ENCODE measurements around the gene FGF1.
"Not testable (repeated sequence)": the region's sequence is repeated elsewhere in the genome, so short reads cannot be mapped to it uniquely, and the experiment has no call there.

The FGF1 gene

DNA sequence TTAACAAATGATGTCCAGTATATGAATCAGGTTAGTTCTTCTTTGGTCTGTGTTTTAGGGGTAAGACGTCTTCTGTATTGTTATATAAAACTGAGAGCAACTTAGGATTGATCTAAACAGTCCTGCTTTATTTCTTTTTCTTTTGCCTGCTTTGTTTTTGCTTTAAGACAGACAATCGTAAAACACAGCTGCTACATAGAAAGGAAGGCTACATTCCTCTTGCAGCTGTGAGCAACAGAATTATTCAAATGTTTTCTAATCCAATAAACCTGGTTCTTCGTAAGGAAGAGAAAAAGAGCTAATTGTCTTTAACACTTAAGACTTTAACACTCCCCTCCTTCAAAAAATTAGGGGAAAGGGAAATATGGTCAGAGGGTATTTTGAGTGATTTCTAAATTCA, 14.6 kb downstream of the FGF1 start:
- no peak for DNase-seq

DNA sequence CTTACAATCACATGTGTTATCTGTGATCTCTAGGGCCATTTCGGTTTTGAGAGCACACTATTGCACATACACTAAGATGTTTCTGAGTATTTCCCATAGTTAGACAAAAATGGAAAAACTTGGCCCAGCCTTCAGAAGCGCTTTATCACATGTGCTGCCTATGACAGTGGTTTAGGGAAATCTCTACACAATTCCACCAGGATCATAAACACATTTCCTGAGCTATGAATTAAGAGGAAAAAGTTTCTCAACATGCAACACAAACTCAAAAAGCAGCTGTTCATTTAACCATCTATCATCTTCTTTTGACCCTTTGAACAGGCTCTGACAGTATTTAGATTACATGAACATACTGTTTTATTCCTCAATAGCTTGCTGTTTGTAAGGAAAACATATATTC, 15.1 kb downstream of the FGF1 start:
- no peak for DNase-seq

DNA sequence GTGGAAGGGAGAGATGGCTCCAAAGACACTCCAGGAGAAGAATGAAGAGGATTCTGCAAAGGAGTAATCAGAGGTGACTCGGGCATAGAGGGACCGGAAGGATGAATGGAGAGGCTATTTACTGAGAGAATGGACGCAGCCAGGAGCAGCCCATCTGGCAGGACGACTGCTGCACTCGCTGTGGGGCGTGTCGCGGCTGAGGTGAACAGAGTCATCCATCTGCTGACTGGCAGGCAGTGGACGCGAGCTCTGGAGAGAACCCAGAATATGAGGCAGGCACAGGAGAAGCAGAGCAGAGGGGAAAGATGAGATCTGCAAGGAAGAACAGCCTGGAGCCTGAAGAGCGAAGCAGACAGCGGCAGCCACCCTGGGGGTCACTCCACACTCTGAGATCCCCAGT, 16.4 kb downstream of the FGF1 start:
- peak in 2 of 56 donors; percentile 19 to 53 for DNase-seq

DNA sequence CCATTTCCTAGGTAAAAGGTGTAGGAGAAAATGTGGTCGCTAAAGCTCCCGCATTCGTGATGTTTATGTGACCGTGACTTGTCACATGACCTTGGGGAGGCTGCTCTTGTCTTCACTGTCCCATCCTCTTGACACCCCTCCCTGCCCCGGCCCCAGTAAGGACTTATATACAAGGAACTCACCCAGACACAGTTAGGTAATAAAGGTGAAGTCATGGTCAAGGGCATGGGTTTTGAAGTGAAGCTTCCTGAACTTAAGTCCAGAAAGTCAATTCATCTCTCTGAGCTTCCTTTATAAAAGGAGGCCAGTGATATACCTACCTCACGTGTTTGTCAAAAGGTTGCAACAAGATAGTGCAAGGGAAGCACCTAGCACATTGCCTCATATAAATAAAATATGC, 17.6 kb downstream of the FGF1 start:
- no peak for DNase-seq

GRCh38 chr5:142667831-142668230, 18.1 kb downstream of the FGF1 start:
- no peak for DNase-seq

GRCh38 chr5:142664636-142665035, 21.3 kb downstream of the FGF1 start:
- no peak for DNase-seq

- no peak for DNase-seq
Observed at GRCh38 chr5:142664067-142664466, 21.8 kb downstream of the FGF1 start.

GRCh38 chr5:142663246-142663645, 22.6 kb downstream of the FGF1 start:
- no peak for DNase-seq

- DNase-seq: no peak
Observed at GRCh38 chr5:142661957-142662356, 23.9 kb downstream of the FGF1 start.

DNA sequence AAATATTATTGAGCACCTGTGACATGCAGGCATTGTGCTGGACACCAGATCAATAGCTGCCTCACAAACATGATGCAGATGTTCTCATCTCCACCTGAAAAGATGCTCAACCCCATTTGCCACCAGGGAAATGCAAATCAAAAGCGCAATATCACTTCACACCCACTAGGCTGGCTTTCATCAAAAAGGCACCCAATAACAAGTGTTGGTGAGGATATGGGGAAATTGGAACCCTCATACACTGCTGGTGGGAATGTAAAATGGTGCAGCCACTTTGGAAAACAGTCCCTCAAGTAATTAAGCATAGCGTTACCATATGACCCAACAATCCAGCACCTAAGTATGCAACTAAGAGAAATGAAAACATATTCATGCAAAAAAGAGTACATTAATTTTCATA, 24.7 kb downstream of the FGF1 start:
- DNase-seq: no peak

GRCh38 chr5:142660731-142661130, 25.2 kb downstream of the FGF1 start:
- no peak for DNase-seq

GRCh38 chr5:142660196-142660595, 25.7 kb downstream of the FGF1 start:
- DNase-seq: no peak

- DNase-seq: no peak
Observed at GRCh38 chr5:142659405-142659804, 26.5 kb downstream of the FGF1 start.

GRCh38 chr5:142658278-142658677, 27.6 kb downstream of the FGF1 start:
- DNase-seq: no peak

GRCh38 chr5:142657446-142657845, 28.4 kb downstream of the FGF1 start:
- no peak for DNase-seq

- DNase-seq: peak in 55 of 56 donors; percentile 15 to 93 (median 80)
Observed at GRCh38 chr5:142655339-142656267, 30.3 kb downstream of the FGF1 start.

GRCh38 chr5:142654578-142655058, 31.3 kb downstream of the FGF1 start:
- no peak for DNase-seq

DNA sequence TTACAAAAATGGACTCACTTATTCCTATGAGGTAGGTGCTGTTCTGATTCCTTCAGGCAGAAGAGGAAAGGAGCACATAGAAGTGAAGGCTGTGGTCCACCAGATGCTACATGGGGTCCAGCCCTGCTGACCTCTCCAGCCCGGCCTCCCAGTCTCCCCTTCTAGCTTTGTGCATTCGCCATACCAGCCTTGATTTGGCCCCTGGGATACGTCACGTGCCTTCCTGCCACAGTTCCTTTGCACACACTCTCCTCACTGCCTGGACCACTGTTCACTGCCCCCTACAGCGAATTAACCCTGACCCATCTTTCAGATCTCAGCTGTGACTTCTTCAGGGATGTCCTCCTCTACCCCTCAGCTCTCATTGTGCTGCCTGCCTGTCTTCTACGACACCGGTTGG, 32.6 kb downstream of the FGF1 start:
- DNase-seq: no peak

DNA sequence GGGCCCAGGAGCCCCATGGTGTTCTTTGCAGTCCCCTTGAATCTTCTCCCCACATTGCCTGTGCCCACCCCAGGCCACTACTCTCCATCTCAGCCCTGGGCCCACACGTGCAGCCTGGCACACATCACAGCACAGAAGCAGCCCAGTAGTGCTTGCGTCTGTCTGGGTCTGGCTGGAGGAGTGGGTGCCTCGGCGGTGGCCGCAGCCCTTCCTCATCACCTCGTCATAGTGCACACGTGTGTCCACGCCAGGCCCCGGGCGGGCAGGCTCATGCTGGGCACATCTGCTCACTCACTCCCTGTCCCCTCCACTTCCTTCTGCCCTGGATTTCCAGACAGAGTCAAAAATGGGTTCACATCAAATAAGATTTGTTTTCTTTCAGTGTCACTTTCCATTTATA, 33.3 kb downstream of the FGF1 start:
- no peak for DNase-seq

- peak in 4 of 56 donors; percentile 11 to 30 (median 14) for DNase-seq
Observed at GRCh38 chr5:142650881-142651280, 35.0 kb downstream of the FGF1 start.

- DNase-seq: no peak
Observed at GRCh38 chr5:142650060-142650459, 35.8 kb downstream of the FGF1 start.

DNA sequence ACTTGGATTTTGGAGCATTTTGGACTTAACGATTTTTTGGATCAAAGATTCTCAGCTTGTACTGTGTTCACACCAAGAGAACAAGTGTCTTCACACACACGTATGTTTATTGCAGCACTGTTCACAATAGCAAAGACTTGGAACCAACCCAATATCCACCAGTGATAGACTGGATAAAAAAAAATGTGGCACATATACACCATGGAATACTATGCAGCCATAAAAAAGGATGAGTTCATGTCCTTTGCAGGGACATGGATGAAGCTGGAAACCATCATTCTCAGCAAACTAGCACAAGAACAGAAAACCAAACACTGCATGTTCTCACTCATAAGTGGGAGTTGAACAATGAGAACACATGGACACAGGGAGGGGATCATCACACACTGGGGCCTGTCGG, 37.8 kb downstream of the FGF1 start:
- not testable (repeated sequence) for DNase-seq

GRCh38 chr5:142645456-142645855, 40.4 kb downstream of the FGF1 start:
- DNase-seq: no peak

All from nucleus accumbens (tissue), 56 donors.